Measurements from ENCODE around the gene ATAD1.
"Not testable (repeated sequence)": the region's sequence is repeated elsewhere in the genome, so short reads cannot be mapped to it uniquely, and the experiment has no call there.

Gene ATAD1

GRCh38 chr10:87836098-87836497, 18.1 kb upstream of the ATAD1 start:
- Mint-ChIP-seq H3K4me1 (ENCODE audit: low read depth) (no peaks in the 10 kb centered on the region), H3K27ac (no peak overlapping the region), H3K4me3 (no peak overlapping the region), H3K9me3 (ENCODE audit: low read depth) (peaks cover 6% of the 10 kb centered on the region), H3K27me3 (peaks cover 1% of the 10 kb centered on the region), H3K36me3 (peaks cover 20% of the 10 kb centered on the region)

- no peaks in the 10 kb centered on the region for H3K36me3 Mint-ChIP-seq
- no peaks in the 10 kb centered on the region for H3K9me3 Mint-ChIP-seq (ENCODE audit: low read depth)
- no peaks in the 10 kb centered on the region for H3K27me3 Mint-ChIP-seq
- no peak overlapping the region for H3K27ac Mint-ChIP-seq
- peaks cover 21% of the 10 kb centered on the region for H3K4me1 Mint-ChIP-seq (ENCODE audit: low read depth)
- H3K4me3 Mint-ChIP-seq: no peak overlapping the region
Measured at GRCh38 chr10:87829986-87830729, 12.1 kb upstream of the ATAD1 start.

GRCh38 chr10:87829051-87829450, 11.0 kb upstream of the ATAD1 start:
- not testable (repeated sequence) for H3K9me3 Mint-ChIP-seq (ENCODE audit: low read depth); H3K27me3 Mint-ChIP-seq; H3K36me3 Mint-ChIP-seq; H3K4me3 Mint-ChIP-seq; H3K27ac Mint-ChIP-seq
- peaks cover 21% of the 10 kb centered on the region for H3K4me1 Mint-ChIP-seq (ENCODE audit: low read depth)

- no peaks in the 10 kb centered on the region for H3K36me3 Mint-ChIP-seq
- no peak overlapping the region for H3K4me3 Mint-ChIP-seq
- H3K27me3 Mint-ChIP-seq: no peaks in the 10 kb centered on the region
- H3K27ac Mint-ChIP-seq: peak overlapping the region; percentile 23
- H3K4me1 Mint-ChIP-seq (ENCODE audit: low read depth): peaks cover 21% of the 10 kb centered on the region
- no peaks in the 10 kb centered on the region for H3K9me3 Mint-ChIP-seq (ENCODE audit: low read depth)
Measured at GRCh38 chr10:87827681-87828080, 9.7 kb upstream of the ATAD1 start.

GRCh38 chr10:87826653-87827052, 8.6 kb upstream of the ATAD1 start:
- no peaks in the 10 kb centered on the region for H3K9me3 Mint-ChIP-seq (ENCODE audit: low read depth)
- H3K4me1 Mint-ChIP-seq (ENCODE audit: low read depth): peaks cover 21% of the 10 kb centered on the region
- H3K27ac Mint-ChIP-seq: peak overlapping the region; percentile 16
- H3K4me3 Mint-ChIP-seq: no peak overlapping the region
- no peaks in the 10 kb centered on the region for H3K27me3 Mint-ChIP-seq
- no peaks in the 10 kb centered on the region for H3K36me3 Mint-ChIP-seq

- peak overlapping the region; percentile 54 for H3K4me3 Mint-ChIP-seq
- H3K4me1 Mint-ChIP-seq (ENCODE audit: low read depth): peaks cover 36% of the 10 kb centered on the region
- H3K9me3 Mint-ChIP-seq (ENCODE audit: low read depth): no peaks in the 10 kb centered on the region
- no peaks in the 10 kb centered on the region for H3K27me3 Mint-ChIP-seq
- H3K27ac Mint-ChIP-seq: peak overlapping the region; percentile 64
- H3K36me3 Mint-ChIP-seq: peaks cover 3% of the 10 kb centered on the region
Measured at GRCh38 chr10:87819289-87819585, 1.2 kb upstream of the ATAD1 start.

- Mint-ChIP-seq H3K36me3 (peaks cover 3% of the 10 kb centered on the region), H3K27ac (peak overlapping the region; percentile 98), H3K4me3 (peak overlapping the region; percentile 95)
Measured at GRCh38 chr10:87818505-87819288, 671 bp upstream of the ATAD1 start.

GRCh38 chr10:87816898-87817608, 973 bp downstream of the ATAD1 start:
- H3K36me3 Mint-ChIP-seq: peaks cover 3% of the 10 kb centered on the region

More at GRCh38 chr10:87818505-87819288, 671 bp upstream of the ATAD1 start:
- H3K27me3 Mint-ChIP-seq: no peaks in the 10 kb centered on the region
- no peaks in the 10 kb centered on the region for H3K9me3 Mint-ChIP-seq (ENCODE audit: low read depth)
- H3K4me1 Mint-ChIP-seq (ENCODE audit: low read depth): peaks cover 38% of the 10 kb centered on the region

GRCh38 chr10:87816163-87816897, 1.7 kb downstream of the ATAD1 start:
- H3K36me3 Mint-ChIP-seq: peaks cover 10% of the 10 kb centered on the region
- peak overlapping the region; percentile 98 for H3K27ac Mint-ChIP-seq
- H3K4me1 Mint-ChIP-seq (ENCODE audit: low read depth): peaks cover 47% of the 10 kb centered on the region
- no peaks in the 10 kb centered on the region for H3K27me3 Mint-ChIP-seq
- no peaks in the 10 kb centered on the region for H3K9me3 Mint-ChIP-seq (ENCODE audit: low read depth)
- H3K4me3 Mint-ChIP-seq: peak overlapping the region; percentile 95

More at GRCh38 chr10:87816898-87817608, 973 bp downstream of the ATAD1 start:
- H3K27me3 Mint-ChIP-seq: no peaks in the 10 kb centered on the region
- no peaks in the 10 kb centered on the region for H3K9me3 Mint-ChIP-seq (ENCODE audit: low read depth)
- H3K27ac Mint-ChIP-seq: peak overlapping the region; percentile 98
- H3K4me3 Mint-ChIP-seq: peak overlapping the region; percentile 95
- peaks cover 40% of the 10 kb centered on the region for H3K4me1 Mint-ChIP-seq (ENCODE audit: low read depth)

GRCh38 chr10:87804939-87805569, 13.0 kb downstream of the ATAD1 start:
- H3K27me3 Mint-ChIP-seq: no peaks in the 10 kb centered on the region
- peak overlapping the region; percentile 25 for H3K27ac Mint-ChIP-seq
- H3K4me3 Mint-ChIP-seq: no peak overlapping the region
- peaks cover 58% of the 10 kb centered on the region for H3K36me3 Mint-ChIP-seq
- peaks cover 52% of the 10 kb centered on the region for H3K4me1 Mint-ChIP-seq (ENCODE audit: low read depth)
- peaks cover 13% of the 10 kb centered on the region for H3K9me3 Mint-ChIP-seq (ENCODE audit: low read depth)

- Mint-ChIP-seq H3K4me1 (ENCODE audit: low read depth) (peaks cover 54% of the 10 kb centered on the region), H3K36me3 (peaks cover 56% of the 10 kb centered on the region), H3K27me3 (no peaks in the 10 kb centered on the region), H3K27ac (no peak overlapping the region), H3K4me3 (no peak overlapping the region), H3K9me3 (ENCODE audit: low read depth) (peaks cover 13% of the 10 kb centered on the region)
Measured at GRCh38 chr10:87803831-87804230, 14.2 kb downstream of the ATAD1 start.

- Mint-ChIP-seq H3K4me1 (ENCODE audit: low read depth) (peaks cover 58% of the 10 kb centered on the region), H3K36me3 (peaks cover 56% of the 10 kb centered on the region), H3K9me3 (ENCODE audit: low read depth) (peaks cover 13% of the 10 kb centered on the region), H3K27me3 (no peaks in the 10 kb centered on the region), H3K4me3 (no peak overlapping the region), H3K27ac (peak overlapping the region; percentile 42)
Measured at GRCh38 chr10:87803328-87803727, 14.7 kb downstream of the ATAD1 start.

GRCh38 chr10:87801813-87802435, 16.1 kb downstream of the ATAD1 start:
- Mint-ChIP-seq H3K4me1 (ENCODE audit: low read depth) (peaks cover 64% of the 10 kb centered on the region), H3K9me3 (ENCODE audit: low read depth) (peaks cover 13% of the 10 kb centered on the region), H3K36me3 (peaks cover 56% of the 10 kb centered on the region)
- not testable (repeated sequence) for H3K27ac Mint-ChIP-seq, H3K27me3 Mint-ChIP-seq, H3K4me3 Mint-ChIP-seq

GRCh38 chr10:87799860-87800259, 18.2 kb downstream of the ATAD1 start:
- peaks cover 13% of the 10 kb centered on the region for H3K9me3 Mint-ChIP-seq (ENCODE audit: low read depth)

More at GRCh38 chr10:87799860-87800259, 18.2 kb downstream of the ATAD1 start:
- Mint-ChIP-seq H3K27me3 (no peaks in the 10 kb centered on the region), H3K36me3 (peaks cover 46% of the 10 kb centered on the region), H3K27ac (no peak overlapping the region), H3K4me1 (ENCODE audit: low read depth) (peaks cover 58% of the 10 kb centered on the region), H3K4me3 (no peak overlapping the region)

Data from activated naive CD8-positive, alpha-beta T cell (primary cell).